Measurements from ENCODE around the gene KRT31. TPM values are rescaled to one million over a fixed set of nuclear protein-coding genes. Genes with fewer than 3 reads are reported as not detected.
A peak's percentile ranks its signal among the peaks of the same experiment; 100 is the strongest.

Gene KRT31
- polyA plus RNA-seq, 1 of the 3 experiments (the other 2 are of a cell fraction) = 0.03 TPM

- 76% methylated on average over 10 of the region's 10 CpGs for WGBS (ENCODE audit: low lambda C conversion rate)
- ChIA-PET CTCF (interaction anchor here (1.0 kb wide), 1 partner anchor 446 kb away, joined by 3 read pairs; no protein-coding TSS in a partner anchor), POLR2A (no interaction called here)
- Histone ChIP-seq H3K9me2 (no peaks in the 10 kb centered on the region), H3K27ac (ENCODE audit: low read depth in 2 of 2, low read length in 1 of 2) (no peak overlapping the region), H2AFZ (ENCODE audit: low read depth) (no peak overlapping the region), H3K9ac (no peak overlapping the region), H3K4me3 (ENCODE audit: low read depth in 2 of 2, low read length in 1 of 2) (no peak overlapping the region), H3K36me3 (replicated peaks in 1 of 2; ENCODE audit: control insufficient read depth in 1 of 2, insufficient read depth in 2 of 2, low read length in 1 of 2) (no peaks in the 10 kb centered on the region), H3K9me3 (no peaks in the 10 kb centered on the region), H3K79me2 (ENCODE audit: insufficient read depth) (no peaks in the 10 kb centered on the region), H3K4me1 (ENCODE audit: control insufficient read depth in 1 of 2, insufficient read depth in 2 of 2, low read depth in 1 of 2, low read length in 1 of 2) (peaks cover 0 to 4% of the 10 kb centered on the region in 2 experiments; a peak in 1 of 4 replicates), H3K27me3 (ENCODE audit: insufficient read depth) (no peaks in the 10 kb centered on the region), H3F3A (replicated peaks; ENCODE audit: insufficient read depth) (no peaks in the 10 kb centered on the region), H4K20me1 (ENCODE audit: insufficient read depth) (no peaks in the 10 kb centered on the region), H3K4me2 (no peak overlapping the region)
- no peak for DNase-seq
- TF ChIP-seq POLR2AphosphoS5 (IDR thresholded peaks at IDR 0.05; ENCODE audit: low read depth, low read length) (no peak), MXI1 (IDR thresholded peaks at IDR 0.05; ENCODE audit: low read depth, low read length) (no peak), EP300 (IDR thresholded peaks at IDR 0.05; ENCODE audit: borderline replicate concordance in 1 of 2, low read depth in 1 of 2, low read length in 1 of 2) (no peak), RXRA (IDR thresholded peaks at IDR 0.05; ENCODE audit: borderline replicate concordance, low read depth) (no peak), JUND (IDR thresholded peaks at IDR 0.05) (peak; percentile 11; the same call in 1 of the 2 replicates), FOSL2 (IDR thresholded peaks at IDR 0.05; ENCODE audit: borderline replicate concordance, low read depth) (0 out of 2 replicates have a peak, but pooled peaks have one; percentile 24), SMC3 (IDR thresholded peaks at IDR 0.05; ENCODE audit: low read depth, low read length) (no peak), GATA2 (CRISPR knock-in tag; IDR thresholded peaks at IDR 0.05) (no peak)
These were observed 3.0 kb downstream of the KRT31 start for GRCh38 chr17:41394254-41394996.

GRCh38 chr17:41393826-41394225 is 3.6 kb downstream of the KRT31 start:
- CTCF ChIA-PET = interaction anchor here (1.0 kb wide), 1 partner anchor 445 kb away, joined by 3 read pairs; no protein-coding TSS in a partner anchor
- H2AFZ ChIP-seq (ENCODE audit: low read depth) = no peak overlapping the region

More at GRCh38 chr17:41393826-41394225, 3.6 kb downstream of the KRT31 start:
- Histone ChIP-seq H3K9me3 (no peaks in the 10 kb centered on the region), H3K79me2 (ENCODE audit: insufficient read depth) (no peaks in the 10 kb centered on the region), H3K9me2 (no peaks in the 10 kb centered on the region), H3K4me2 (no peak overlapping the region), H3K4me3 (ENCODE audit: low read depth in 2 of 2, low read length in 1 of 2) (no peak overlapping the region), H4K20me1 (ENCODE audit: insufficient read depth) (no peaks in the 10 kb centered on the region), H3K27me3 (ENCODE audit: insufficient read depth) (no peaks in the 10 kb centered on the region), H3K9ac (no peak overlapping the region), H3K36me3 (replicated peaks in 1 of 2; ENCODE audit: control insufficient read depth in 1 of 2, insufficient read depth in 2 of 2, low read length in 1 of 2) (no peaks in the 10 kb centered on the region), H3K4me1 (ENCODE audit: control insufficient read depth in 1 of 2, insufficient read depth in 2 of 2, low read depth in 1 of 2, low read length in 1 of 2) (peaks cover 0 to 4% of the 10 kb centered on the region in 2 experiments; a peak in 1 of 4 replicates), H3K27ac (ENCODE audit: low read depth in 2 of 2, low read length in 1 of 2) (no peak overlapping the region), H3F3A (replicated peaks; ENCODE audit: insufficient read depth) (no peaks in the 10 kb centered on the region)
- no peak for DNase-seq
- POLR2A ChIA-PET = interaction anchor here (0.6 kb wide), 1 partner anchor 91 kb away, joined by 3 read pairs; no protein-coding TSS in a partner anchor
- TF ChIP-seq GABPA (IDR thresholded peaks at IDR 0.05; ENCODE audit: low read depth) (no peak), USF1 (IDR thresholded peaks at IDR 0.05; ENCODE audit: borderline replicate concordance, low read depth) (no peak), FOXM1 (IDR thresholded peaks at IDR 0.05; ENCODE audit: low read depth) (no peak), FOXJ3 (CRISPR knock-in tag; IDR thresholded peaks at IDR 0.05) (no peak), NRF1 (IDR thresholded peaks at IDR 0.05; ENCODE audit: low read depth, low read length) (no peak)
- WGBS (ENCODE audit: low lambda C conversion rate) = 74% methylated on average over 8 of the region's 10 CpGs
